ENCODE data around the gene CANT1.
"Not testable (repeated sequence)": the region's sequence is repeated elsewhere in the genome, so short reads cannot be mapped to it uniquely, and the experiment has no call there.

The CANT1 gene

DNA sequence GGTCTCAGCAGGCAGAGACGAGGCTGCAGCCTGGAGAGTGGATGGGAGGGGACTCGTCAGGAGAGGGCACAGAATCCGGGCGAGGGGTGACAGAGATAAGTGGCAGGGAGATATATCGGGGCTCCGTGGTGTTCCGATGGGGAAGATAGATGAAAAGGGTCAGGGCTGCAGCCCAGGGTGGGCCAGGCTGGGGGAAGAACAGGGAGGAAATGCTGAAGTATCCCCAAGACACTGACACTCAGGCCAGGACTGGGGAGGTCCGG, 32.0 kb downstream of the CANT1 start:
- DNase-seq (ENCODE audit: low read depth), result no peak

DNA sequence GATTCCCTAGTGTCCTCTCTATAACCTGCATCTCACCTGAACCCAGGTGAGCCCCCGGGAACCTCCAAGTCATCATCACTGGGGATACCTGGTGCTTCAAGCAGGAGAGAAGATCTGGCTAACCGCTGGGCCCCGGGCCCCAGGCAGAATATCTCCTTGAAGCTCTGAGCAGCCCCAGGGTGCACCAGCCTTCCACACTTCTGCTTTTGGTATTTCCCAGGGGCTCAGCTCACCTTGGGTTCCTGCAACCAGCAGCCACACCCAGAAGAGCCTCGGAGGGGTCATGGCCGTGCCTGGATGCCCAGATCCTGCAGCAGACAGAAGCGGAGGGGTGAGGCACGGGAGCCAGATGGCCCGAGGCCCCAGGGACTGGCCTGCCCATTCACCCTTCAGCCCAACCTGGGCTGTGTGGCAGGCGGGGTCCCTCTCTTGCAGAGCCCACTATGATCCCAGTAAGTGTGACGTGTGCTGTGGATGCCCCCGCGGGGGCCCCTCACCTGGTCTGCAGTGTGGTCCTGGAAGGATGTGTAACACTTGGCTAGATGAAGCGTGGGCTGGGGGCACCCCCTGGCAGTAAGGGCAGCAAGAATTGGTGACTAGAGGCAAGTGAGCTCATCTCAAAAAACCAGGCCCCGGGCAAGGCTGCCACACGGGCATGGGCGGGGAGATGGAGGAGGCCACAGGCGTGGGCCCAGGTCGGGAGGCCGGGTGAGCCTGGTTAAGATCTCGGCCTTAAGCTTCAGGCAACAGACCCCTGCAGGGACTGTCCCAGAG, 32.5 kb downstream of the CANT1 start:
- no peak for DNase-seq (ENCODE audit: low read depth)

DNA sequence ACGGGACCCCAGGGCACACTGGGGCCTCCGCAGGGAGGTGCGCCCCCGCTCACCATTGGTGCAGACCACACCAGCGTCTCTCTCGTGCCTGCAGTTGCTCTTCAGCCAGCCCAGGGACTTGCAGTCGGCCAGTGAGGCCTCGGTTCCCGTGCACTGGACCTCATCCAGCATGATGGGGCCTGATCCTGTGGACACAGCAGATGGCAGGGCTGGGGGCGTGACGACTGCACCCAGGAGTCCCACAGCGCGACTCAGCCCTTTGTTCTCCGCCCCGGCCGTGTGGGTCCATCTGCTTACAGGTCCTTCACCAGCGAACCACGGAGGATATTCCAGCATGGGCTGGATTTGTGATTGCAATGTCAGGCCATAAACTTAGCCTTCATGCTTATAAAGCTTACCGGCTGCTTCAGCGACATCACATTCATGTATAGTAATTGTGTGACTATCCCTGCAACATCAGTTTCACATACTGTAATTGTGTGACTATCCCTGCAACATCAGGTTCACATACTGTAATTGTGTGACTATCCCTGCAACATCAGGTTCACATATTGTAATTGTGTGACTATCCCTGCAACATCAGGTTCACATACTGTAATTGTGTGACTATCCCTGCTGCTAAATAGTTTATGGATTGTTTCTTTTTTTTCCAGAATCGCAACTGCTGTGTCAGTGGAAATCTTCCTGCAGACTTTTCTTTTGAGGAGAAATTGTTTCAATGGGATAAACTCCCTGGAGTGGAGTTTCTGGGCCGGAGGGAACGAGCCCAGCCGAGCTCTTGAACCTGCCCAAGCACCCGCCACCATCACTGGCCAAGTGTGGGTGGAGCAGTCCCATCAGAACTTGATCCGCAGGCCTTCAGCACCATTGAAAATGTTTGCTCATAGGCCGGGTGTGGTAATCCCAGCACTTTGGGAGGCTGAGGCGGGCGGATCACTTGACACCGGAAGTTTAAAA, 34.7 kb downstream of the CANT1 start:
- no peak for DNase-seq (ENCODE audit: low read depth)

DNA sequence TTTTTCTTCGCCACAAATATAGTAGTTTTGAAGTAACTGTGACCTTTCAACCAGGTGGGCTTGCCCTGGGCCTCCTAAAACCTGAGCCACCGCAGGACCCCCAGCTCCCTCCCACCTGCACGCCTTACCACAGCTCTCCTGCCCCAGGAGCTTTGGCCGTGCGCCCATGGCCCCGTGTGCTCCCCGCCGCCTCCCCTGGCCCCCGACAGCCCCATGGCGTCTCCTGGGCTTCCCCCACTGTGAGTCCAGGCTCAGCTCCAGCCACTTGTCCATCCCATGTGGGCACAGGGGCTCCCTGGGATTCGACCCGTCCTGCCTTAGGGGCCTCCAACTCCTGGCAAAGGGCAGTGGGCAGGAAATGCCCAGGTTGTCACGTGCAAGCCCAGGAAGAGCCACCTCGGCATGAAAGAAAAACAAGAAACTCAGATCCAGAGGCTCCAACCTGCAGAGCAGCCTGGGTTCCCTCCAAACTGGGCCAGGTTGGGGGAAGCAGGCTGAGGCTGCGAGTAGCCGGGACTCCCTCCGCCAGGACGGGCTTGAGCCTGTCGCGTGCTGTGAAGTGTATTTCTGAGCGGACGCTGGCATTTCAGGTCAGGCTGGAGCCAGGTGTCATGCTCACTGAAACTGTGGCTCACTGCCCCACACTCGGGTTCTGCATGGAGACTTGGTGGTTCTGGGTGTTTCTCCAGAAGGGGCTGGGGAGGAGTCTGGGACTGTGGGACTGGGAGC, 35.6 kb downstream of the CANT1 start:
- no peak for DNase-seq (ENCODE audit: low read depth)

DNA sequence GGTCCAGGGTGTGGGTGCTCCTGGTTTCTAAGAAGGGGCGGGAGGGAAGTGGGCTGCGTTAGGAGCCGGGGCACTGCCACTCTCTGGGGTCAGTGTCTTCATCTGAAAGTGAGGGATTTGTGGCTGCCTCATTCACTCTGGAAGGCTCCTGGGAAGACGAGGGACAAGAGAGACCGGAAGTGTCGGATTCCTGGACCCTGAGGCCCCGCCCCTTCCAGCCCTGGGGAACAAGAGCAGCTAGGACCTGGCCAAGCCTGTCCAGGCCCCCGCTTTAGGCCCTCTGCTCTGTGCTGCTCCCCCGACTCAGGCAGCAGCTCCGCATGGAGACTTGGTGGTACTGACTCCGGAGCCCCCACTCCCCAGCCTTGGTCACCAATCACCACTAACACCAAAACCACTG, 36.4 kb downstream of the CANT1 start:
- DNase-seq (ENCODE audit: low read depth), result no peak

DNA sequence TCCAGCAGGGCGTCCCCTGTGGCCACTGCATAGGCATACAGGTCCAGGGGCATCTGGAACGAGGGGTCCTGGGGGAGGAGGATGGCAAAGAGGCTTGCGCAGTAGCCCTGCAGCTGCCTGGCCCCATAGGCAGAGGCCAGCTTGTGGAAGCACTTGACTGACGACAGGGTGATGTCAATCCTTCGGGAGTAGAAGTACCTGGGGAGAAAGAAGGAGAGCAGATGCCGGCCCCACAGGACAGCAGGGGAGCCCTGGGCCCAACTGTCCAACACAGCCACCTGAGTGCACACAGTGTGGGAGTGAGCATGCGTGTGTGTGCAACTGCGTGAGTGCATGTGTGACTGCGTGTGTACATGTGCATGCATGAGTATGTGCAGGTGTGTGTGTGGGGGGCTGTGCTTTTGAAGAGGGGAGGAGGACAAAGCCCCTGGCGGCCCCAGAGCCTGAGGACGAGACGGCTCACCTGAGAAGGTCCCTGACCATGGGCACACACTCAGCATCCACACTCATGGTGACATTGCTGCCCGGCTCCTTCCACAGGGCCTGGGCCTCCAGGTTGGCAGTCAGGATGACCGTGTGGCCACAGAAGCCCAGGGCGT, 37.0 kb downstream of the CANT1 start:
- no peak for DNase-seq (ENCODE audit: low read depth)

DNA sequence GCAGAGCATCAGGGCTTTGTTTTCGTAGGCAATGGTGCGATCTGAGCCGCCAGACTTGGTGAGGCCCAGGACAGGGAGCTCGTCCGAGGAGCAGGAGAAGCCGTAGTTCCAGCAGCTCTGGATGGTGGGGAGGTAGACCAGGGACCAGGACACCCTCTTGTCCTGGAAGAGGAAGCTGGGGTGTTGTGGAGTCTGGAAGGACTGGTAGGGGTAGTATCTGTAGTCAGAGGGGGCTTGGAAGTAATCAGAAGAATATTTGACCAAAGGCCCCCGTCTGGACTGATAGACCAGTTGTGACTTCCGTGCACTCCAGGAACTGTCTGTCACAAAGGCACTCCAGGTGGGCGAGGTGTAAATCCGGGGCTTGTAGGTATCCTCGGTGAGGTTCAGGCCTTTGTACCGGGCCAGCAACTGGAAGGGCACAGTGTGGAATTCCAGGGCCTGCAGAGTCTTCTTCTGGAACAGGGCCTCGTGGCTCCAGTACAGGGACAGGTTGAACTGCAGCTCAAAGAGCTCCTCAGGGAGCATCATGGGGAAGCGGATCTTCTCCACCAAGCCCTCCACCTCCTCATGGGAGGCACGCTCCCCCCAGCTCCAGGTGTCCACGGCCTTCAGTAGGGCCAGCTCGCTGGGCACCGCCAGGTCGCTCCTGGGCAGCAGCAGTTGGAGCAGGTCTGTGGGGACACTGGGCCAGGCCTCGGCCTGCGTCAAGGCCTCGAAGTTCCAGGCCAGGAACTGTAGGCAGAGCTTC, 37.6 kb downstream of the CANT1 start:
- DNase-seq (ENCODE audit: low read depth), result no peak

DNA sequence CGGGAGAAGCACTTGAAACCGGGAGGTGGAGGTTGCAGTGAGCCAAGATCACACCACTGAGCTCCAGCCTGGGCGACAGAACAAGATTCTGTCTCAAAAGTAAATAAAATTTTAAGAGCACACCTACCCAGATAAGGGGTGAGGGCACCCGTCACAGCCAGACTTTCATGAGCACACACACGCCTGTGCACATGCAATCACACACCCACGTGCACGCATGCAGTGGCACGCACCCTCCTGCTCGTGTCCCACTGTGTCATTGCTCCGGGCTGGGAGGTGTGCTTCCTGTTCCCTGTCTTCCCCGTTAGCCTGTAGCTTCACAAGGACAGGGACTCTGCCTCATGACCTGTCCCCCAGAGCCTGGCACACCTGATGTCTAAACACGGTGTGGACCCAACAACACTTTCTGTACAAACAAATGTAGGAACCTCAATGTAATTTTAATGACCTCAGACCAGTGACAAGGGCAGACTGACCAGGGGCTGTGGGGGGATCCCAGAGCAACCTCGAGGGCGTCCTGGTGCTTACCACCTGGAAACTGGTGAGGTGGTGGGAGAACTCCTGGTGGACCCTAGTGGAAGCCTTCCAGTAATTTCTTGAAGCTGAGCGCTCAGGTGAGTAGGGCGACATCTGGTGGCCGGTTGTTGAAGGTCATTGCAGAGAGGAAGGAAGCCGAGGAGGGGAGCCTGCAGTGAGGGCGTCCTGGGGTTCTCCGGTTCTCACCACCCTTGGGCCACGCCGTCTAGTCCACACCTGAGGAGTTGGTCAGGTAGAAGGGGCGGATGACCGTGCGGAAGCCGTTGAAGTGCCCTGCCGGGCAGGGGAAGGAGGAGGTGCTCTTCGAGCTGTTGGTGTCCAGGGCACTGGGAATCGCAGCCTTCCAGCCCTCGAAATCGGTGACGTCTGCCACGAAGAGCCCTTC, 38.5 kb downstream of the CANT1 start:
- no peak for DNase-seq (ENCODE audit: low read depth)

DNA sequence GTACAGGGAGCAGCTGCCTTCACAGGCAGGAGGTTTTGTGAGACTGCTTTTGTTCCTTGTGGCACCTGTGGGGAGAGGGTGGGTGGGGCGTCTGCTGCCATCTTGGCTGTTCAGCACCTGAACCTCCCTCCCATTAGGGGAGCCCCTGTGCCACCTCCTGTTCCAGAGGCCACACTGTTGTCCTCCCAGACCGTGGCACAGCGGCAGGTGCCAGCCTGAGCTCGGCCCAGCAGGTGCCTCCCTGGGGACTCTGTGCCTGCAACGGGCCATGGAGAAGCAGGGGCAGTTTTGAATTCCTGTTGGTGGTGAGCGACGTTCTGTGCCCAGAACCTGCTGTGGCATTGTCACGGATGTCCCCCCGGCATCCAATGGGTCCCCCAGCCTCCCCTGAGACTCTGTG, 39.7 kb downstream of the CANT1 start:
- no peak for DNase-seq (ENCODE audit: low read depth)

DNA sequence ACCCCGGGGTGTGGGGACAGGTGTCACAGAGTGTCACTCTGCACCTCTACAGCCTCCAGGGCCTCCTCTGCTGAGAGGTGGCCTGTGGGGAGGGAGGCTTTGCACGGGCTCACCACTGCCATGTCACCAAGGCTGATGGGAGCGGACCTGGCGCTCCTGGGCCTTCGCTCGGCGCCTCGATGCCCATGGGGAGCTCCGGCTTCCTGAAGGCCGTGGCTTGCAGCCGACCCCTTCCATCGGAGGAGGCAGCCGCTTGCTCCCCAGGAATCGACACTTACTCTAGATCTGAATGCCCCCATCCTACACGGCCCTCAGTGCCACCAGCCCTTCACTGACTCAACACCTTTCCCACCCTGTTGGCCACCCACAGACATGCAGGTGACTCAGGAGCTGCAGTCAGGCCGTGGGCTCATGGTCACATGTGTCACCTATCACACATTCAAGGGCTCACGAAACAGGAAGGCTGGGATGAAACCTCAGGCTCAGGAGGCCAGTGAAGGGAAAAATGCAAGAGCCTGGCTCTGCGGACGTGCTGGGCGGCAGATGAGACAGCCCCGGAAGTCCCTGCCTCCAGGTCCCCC, 41.7 kb downstream of the CANT1 start:
- DNase-seq (ENCODE audit: low read depth), result no peak

DNA sequence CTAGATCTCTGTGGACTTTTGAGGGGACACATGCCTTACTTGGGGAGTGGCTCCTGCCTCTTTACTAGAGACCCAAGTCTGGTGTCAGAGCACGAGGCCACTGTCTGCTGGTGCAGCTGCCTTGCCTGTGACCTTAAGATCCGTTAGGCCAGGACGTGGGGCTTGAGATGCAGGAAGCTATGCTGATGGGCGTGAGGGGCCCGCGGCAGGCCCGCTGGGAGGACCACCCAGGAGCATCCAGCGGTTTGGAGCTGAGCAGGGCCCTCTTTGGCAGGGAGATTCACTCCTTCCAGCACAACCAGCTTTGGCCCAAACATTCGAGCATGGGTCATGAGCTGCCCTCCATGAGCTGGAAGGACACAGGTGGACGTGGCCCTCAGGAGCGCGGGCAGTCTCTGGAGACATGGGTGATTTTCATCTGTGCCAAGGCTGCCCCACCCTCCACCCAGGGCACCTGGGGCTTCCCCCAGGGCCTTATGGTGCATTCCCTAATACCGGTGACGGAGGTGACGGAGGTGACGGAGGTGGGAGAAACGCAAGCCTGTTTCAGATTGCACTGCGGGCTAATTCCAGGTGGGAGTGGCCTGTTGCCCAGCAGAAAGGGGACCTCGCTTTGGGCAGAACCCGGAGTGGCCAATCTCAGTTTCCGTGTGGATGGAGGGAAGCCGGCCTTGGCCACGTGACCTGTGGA, 42.5 kb downstream of the CANT1 start:
- no peak for DNase-seq (ENCODE audit: low read depth)

DNA sequence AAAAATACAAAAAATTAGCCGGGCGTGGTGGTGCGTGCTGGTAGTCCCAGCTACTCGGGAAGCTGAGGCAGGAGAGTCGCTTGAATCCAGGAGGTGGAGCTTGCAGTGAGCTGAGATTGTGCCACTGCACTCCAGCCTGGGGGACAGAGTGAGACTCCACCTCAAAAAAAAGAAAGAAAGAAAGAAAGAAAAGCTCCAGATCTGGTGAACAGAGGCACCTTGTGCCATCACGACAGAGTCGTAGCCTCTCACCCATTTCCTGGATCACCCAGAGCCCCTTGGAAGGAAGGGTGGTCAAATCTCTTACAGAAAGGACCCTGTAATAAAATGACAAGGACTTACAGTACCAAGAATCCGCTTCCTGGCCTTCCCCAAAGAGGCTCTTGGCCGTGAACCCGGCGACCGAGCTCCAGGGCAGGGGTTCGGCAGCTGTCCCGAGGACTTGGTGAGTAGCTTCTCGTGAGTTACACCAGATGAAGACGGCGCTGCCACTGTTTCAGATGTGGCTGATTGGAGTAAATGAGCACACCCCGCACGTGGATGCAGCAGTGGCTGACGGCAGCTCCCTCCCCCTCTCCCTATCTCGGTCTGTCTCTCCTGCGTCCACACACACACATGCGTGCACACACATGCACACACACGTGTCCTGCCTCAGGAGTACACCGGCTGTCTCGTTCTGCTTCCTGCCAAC, 43.3 kb downstream of the CANT1 start:
- no peak for DNase-seq (ENCODE audit: low read depth)

DNA sequence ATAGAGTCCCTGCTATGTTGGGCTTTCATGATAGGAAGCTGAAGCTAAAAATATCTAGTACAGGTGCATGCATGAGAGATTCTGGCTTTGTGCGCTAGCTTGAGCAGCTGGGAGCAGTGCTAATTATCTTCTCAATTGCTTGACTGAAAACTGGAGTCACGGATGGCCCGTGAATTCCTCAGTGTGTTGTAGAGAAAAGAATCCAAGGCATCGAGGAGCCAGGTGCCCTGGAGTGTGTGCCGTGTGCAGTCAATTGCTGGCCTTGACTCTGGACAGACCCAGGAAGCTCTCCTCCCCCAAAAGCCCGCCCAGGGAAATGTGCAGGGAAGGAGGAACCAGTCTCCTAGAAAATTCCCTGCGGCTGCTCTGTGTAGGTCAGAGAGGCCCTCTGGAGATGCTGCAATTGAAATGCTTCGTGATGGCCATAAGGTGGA, 44.1 kb downstream of the CANT1 start:
- no peak for DNase-seq (ENCODE audit: low read depth)

DNA sequence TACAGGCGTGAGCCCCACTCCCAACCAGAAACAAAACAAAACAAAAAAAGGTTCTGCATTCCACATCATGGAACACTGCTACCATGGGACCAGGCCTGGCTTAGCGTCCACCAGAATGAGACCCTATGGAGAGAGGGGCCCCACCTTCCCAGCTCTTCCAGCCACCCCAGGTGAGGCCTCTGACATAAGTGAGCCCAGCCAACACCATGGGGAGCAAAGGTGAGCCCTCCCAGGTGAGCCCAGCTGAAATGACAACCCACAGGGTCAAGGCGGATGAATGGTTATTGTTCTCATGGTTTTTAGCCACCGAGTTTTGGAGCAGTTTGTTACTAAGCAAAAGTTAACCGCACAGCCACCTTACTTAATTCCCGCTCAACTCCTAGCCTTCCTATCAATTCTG, 46.2 kb downstream of the CANT1 start:
- DNase-seq (ENCODE audit: low read depth), result no peak

DNA sequence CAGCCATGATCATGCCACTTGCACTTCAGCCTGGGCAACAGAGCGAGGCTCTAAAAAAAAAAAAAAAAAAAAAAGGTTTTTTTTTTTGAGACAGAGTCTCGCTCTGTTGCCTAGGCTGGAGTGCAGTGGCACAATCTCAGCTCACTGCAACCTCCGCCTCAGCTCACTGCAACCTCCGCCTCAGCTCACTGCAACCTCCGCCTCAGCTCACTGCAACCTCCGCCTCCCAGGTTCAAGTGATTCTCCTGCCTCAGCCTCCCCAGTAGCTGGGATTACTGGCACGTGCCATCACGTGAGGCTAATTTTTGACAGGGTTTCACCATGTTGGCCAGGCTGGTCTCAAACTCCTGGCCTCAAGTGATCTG, 46.6 kb downstream of the CANT1 start:
- DNase-seq (ENCODE audit: low read depth), result not testable (repeated sequence)

DNA sequence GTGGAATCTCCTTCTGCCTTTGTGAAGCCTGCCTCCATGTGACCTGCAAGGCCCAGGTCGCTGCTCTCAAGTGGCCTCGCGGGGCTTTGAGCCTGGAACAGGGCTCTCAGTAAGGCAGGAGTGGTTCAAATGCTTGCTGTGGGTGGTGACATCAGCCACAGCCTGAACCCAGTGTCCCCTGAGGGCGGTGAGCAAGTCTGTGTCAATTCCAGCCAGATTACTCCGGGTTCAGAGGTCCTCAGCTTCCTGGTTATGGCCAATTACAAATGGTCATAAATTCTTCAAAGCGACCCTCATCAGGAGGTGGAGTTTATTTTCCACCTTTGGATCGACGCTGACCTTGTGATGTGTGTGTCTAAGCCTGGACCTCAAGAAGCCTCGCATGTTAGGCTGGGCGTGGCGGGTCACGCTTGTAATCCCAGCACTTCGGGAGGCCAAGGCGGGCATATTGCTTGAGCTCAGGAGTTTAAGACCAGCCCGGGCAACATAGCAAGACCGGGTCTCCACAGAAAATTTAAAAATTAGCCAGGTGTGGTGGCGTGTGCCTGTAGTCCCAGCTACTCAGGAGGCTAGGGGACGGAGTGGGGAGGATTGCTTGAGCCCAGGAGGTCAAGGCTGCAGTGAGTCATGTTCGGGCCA, 47.1 kb downstream of the CANT1 start:
- DNase-seq (ENCODE audit: low read depth), result no peak

DNA sequence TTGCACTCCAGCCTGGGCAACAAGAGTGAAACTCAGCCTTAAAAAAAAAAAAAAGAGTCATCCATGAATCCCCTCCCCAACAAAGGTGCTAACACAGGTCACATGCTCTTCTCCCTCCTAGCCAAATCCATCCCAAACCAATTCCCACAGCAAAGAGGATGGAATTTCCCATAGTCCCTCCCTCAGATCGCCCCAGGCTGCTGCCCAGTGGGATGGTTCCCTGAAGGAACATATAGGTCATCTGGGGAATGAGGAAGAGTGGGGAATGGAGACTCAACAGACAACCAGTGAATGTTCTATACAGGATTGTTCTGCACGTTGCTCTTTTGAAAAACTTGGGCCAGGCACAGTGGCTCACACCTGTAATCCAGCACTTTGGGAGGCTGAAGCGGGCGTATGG, 48.0 kb downstream of the CANT1 start:
- no peak for DNase-seq (ENCODE audit: low read depth)

DNA sequence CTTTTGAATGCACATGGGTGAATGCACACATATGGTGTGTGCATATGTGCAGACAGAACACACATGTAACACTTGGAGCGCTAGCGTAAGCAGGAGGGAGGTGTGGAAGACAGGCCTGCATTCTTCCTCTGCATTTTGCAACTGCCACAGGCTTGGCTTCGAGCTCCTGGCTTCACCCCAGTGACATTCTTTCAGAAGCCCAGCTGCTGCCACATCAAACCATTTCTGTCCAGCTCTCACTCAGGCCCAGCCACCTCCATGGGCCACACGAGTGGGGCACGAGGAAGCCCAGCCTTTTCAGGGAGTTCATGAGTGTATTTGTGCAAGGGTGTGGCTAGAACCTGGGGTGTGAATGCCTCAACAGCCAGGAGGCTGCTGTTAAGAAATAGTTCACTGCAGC, 48.6 kb downstream of the CANT1 start:
- DNase-seq (ENCODE audit: low read depth), result no peak

DNA sequence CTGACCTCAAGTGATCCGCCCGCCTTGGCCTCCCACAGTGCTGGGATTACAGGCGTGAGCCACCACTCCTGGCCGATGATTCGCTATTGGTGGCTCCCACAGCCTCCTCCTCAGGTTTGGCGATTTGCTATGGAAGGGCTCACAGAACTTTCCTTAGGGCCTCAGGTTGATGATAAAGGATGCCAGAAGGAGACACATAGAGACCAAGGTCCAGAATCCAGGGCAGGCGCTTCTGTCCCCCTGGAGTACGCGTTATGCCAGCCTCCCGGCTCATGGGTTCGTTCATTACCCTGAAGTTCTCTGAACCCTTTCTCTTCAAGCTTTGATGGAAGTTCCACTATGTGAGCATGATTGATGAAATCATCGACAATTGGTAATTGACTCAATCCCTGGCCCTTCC, 49.8 kb downstream of the CANT1 start:
- no peak for DNase-seq (ENCODE audit: low read depth)

All from HS-5 (cell line).